HepG2 (cell line): ENCODE results near the gene CCDC106. TPM values are rescaled to one million over a fixed set of nuclear protein-coding genes. Genes with fewer than 3 reads are reported as not detected.
A peak's percentile ranks its signal among the peaks of the same experiment; 100 is the strongest.

Experiments used
- ATAC-seq: fragments of 200-7000 bp; cut with Tn5 transposase; 3 replicates; pipeline ENCODE4 v1.9.1; 2020; ENCODE audit warnings: mild to moderate bottlenecking, moderate library complexity
- BruUV-seq: library from RNA; stranded (reverse); fragments of 400-500 nt; replicated peaks from 2 replicates; lab custom pipeline; 2021; lab: Mats Ljungman, UMichigan
- CTCF ChIA-PET: fragments of 300-600 bp; formaldehyde crosslinking; extraction: SDS; loops from one replicate; lab custom pipeline; 2021; ENCODE audit warnings: low total read pairs, inconsistent platforms, low intra/inter-chr PET ratio; lab: Yijun Ruan, JAX
- POLR2A ChIA-PET: fragments of 350-600 bp; sonication (Branson Sonifier 250); formaldehyde crosslinking; loops from one replicate; lab custom pipeline; 2020; ENCODE audit warnings: antibody characterized with exemption, inconsistent platforms; lab: Yijun Ruan, JAX
- DNase-seq: peaks from one replicate; pipeline ENCODE4 v3.0.0-alpha.2; 2015; ENCODE audit warnings: low spot score
- FAIRE-seq: peaks from 3 replicates; lab custom pipeline; 2011; peaks lifted over from hg19 to GRCh38; lab: Jason Lieb, UNC
- H2AFZ ChIP-seq: one replicate; pipeline ENCODE4 v1.6.1; 2011; ENCODE audit warnings: low read length, inconsistent platforms
- H3K27ac ChIP-seq: fragments of 300-600 bp; 3 replicates; pipeline ENCODE4 v1.8.0; 2011; ENCODE audit warnings: mixed run types, mild to moderate bottlenecking, mixed read lengths, low read length, inconsistent platforms; ENCODE audit not compliant: insufficient read depth; ENCODE audit errors: extremely low read length
- H3K27me3 ChIP-seq, 2 experiments: fragments of 200-600 bp in 1 of 2; 2 replicates in 1 of 2; 3 replicates in 1 of 2; pipeline versions ENCODE4 v1.6.0 to v1.8.0; 2011; ENCODE audit warnings: low read length in 2 of 2, mild to moderate bottlenecking in 2 of 2, moderate library complexity in 2 of 2, inconsistent platforms in 1 of 2; ENCODE audit not compliant: insufficient read depth in 2 of 2, control insufficient read depth in 1 of 2
- H3K36me3 ChIP-seq, 2 experiments: fragments of 200-600 bp in 1 of 2; replicated peaks in 1 of 2; 2 replicates in 1 of 2; 3 replicates in 1 of 2; pipeline versions ENCODE4 v1.5.1 to v1.8.0; 2011; ENCODE audit warnings: low read length in 2 of 2, inconsistent platforms in 1 of 2; ENCODE audit not compliant: insufficient read depth in 2 of 2, control insufficient read depth in 1 of 2
- H3K4me1 ChIP-seq: 2 replicates; pipeline ENCODE4 v1.5.1; 2012; ENCODE audit warnings: low read length, inconsistent platforms; ENCODE audit not compliant: insufficient read depth
- H3K4me2 ChIP-seq: 2 replicates; pipeline ENCODE4 v1.6.0; 2011; ENCODE audit warnings: low read depth, low read length, inconsistent platforms
- H3K4me3 ChIP-seq, 3 experiments: fragments of 200-600 bp in 1 of 3; sonication (generic), shearing (Covaris generic) in 1 of 3; replicated peaks in 1 of 3; 2 replicates each; pipeline ENCODE4 v1.5.1; 2011 to 2016; ENCODE audit warnings: low read length in 3 of 3, inconsistent platforms in 2 of 3, low read depth in 2 of 3, mild to moderate bottlenecking in 2 of 3, control low read depth in 1 of 3, mixed read lengths in 1 of 3; ENCODE audit not compliant: insufficient read depth in 1 of 3
- H3K79me2 ChIP-seq: one replicate; pipeline ENCODE4 v1.6.1; 2011; ENCODE audit warnings: low read length, inconsistent platforms; ENCODE audit not compliant: insufficient read depth
- H3K9ac ChIP-seq: 2 replicates; pipeline ENCODE4 v1.6.0; 2011; ENCODE audit warnings: mild to moderate bottlenecking, low read depth, low read length, inconsistent platforms; ENCODE audit not compliant: insufficient read depth
- H3K9me3 ChIP-seq: 2 replicates; pipeline ENCODE4 v1.5.1; 2012; ENCODE audit warnings: mild to moderate bottlenecking, low read length
- H4K20me1 ChIP-seq: 2 replicates; pipeline ENCODE4 v1.6.0; 2011; ENCODE audit warnings: inconsistent platforms, mild to moderate bottlenecking, low read length, moderate library complexity; ENCODE audit not compliant: insufficient read depth
- AGO2 ChIP-seq: fragments of 200-400 bp; formaldehyde crosslinking; optimal IDR thresholded peaks from 2 replicates; pipeline ENCODE3; 2017; ENCODE audit warnings: mild to moderate bottlenecking, low read depth, low read length, moderate library complexity
- REST ChIP-seq, 2 experiments: IDR thresholded peaks; 2 replicates each; pipeline ENCODE4 v1.6.1; 2011 to 2012; ENCODE audit warnings: low read length in 2 of 2, borderline replicate concordance in 1 of 2, low read depth in 1 of 2, mild to moderate bottlenecking in 1 of 2, moderate library complexity in 1 of 2
- ZBTB38 ChIP-seq: sonication (generic); formaldehyde crosslinking; IDR thresholded peaks from 2 replicates; pipeline ENCODE4 v1.5.1; 2020; ENCODE audit warnings: mild to moderate bottlenecking, missing genetic modification reagents
- ZNF441 ChIP-seq: sonication (generic); formaldehyde crosslinking; IDR thresholded peaks from 2 replicates; pipeline ENCODE4 v1.7.0; 2021; ENCODE audit warnings: missing genetic modification reagents, borderline replicate concordance
- ZNF687 ChIP-seq: sonication (generic); formaldehyde crosslinking; IDR thresholded peaks from 2 replicates; pipeline ENCODE4 v1.5.1; 2020; ENCODE audit warnings: mild to moderate bottlenecking, missing genetic modification reagents, moderate library complexity
- WGBS: methylation state at CpG from one replicate; pipeline ENCODE4 v1.1.6; 2017; ENCODE audit warnings: low lambda C conversion rate; 5-methylcytosine and 5-hydroxymethylcytosine counted together
- in situ Hi-C: cut with HindIII; loops from 2 replicates; pipeline ENCODE4 v1.10.0; 2017; ENCODE audit warnings: low pct_unique_long_range_greater_than_20kb; ENCODE audit not compliant: extremely low pct_ligation_motif_present
- intact Hi-C: fragments of 100-400 bp; cut with micrococcal nuclease; formaldehyde crosslinking; loops from one replicate; pipeline ENCODE4 v1.10.0; 2022; ENCODE audit not compliant: unreplicated experiment
- polyA plus RNA-seq, 8 experiments: library from polyadenylated mRNA; depleted of rRNA in 3 of 8; stranded (reverse) in 7 of 8; unstranded in 1 of 8; fragments of >200 nt; fragmentation: Illumina TruSeq in 4 of 8; extraction: Trizol in 4 of 8; gene quantifications; 2 replicates each; pipeline versions ENCODE4 v1.2.1 to v1.2.3, GENCODE V29; 2011 to 2016; ENCODE audit warnings: low read depth in 4 of 8, missing spikeins in 1 of 8, mixed read lengths in 1 of 8; ENCODE audit not compliant: insufficient read depth in 1 of 8
- total RNA-seq, 5 experiments: library from RNA; depleted of rRNA; stranded (reverse); fragments of >200 nt; fragmentation: Illumina TruSeq; extraction: Trizol; gene quantifications; 2 replicates each; pipeline ENCODE4 v1.2.3, GENCODE V29; 2016; ENCODE audit warnings: low read depth in 1 of 5

CCDC106 gene
- total and polyA plus RNA-seq, 2 of the 13 experiments (the other 11 are each of a cell fraction or from before 2014, with no cell fraction given): 4.7 to 8.8 TPM

GRCh38 chr19:55680339-55681130 lies 32.5 kb downstream of the CCDC106 start:
- peaks cover 25 to 56% of the 10 kb centered on the region in 2 experiments for H3K36me3 ChIP-seq
- no peak overlapping the region for H3K9ac ChIP-seq
- TF ChIP-seq ZBTB38: peak; percentile 39; the same call in 1 of the 2 replicates
- TF ChIP-seq AGO2: peak; percentile 19
- peak; percentile 28; the same call in 1 of the 2 replicates for TF ChIP-seq ZNF687 (CRISPR knock-in tag)
- no peak for TF ChIP-seq REST (IDR thresholded peaks at IDR 0.05; ENCODE audit: borderline replicate concordance in 1 of 2, low read depth in 1 of 2, low read length in 2 of 2)
- TF ChIP-seq ZNF441: no peak
- ChIA-PET POLR2A (interaction anchor here (1.2 kb wide), 1 partner anchor 26 kb away, joined by 4 read pairs; no protein-coding TSS in a partner anchor), CTCF (no interaction called here)
- H4K20me1 ChIP-seq: no peaks in the 10 kb centered on the region; the same call in 1 of the 2 replicates
- peaks cover 67% of the 10 kb centered on the region for H3K79me2 ChIP-seq
- H2AFZ ChIP-seq: no peak overlapping the region
- H3K4me2 ChIP-seq: no peak overlapping the region
- in situ Hi-C loops: no loop called here
- H3K4me1 ChIP-seq: peaks cover 78% of the 10 kb centered on the region
- DNase-seq (no peak), FAIRE-seq (no peak), ATAC-seq (no peak)
- peak overlapping the region; percentile 49 for H3K27ac ChIP-seq
- 100% methylated on average over 7 of the region's 20 CpGs for WGBS
- no peak overlapping the region for H3K4me3 ChIP-seq
- no TSS peak for BruUV-seq
- no peaks in the 10 kb centered on the region for H3K9me3 ChIP-seq
- H3K27me3 ChIP-seq: no peaks in the 10 kb centered on the region; a peak in 1 of 5 replicates
- intact Hi-C loops: no loop called here
